ENCODE measurements around the gene REELD1.

Gene REELD1

DNA sequence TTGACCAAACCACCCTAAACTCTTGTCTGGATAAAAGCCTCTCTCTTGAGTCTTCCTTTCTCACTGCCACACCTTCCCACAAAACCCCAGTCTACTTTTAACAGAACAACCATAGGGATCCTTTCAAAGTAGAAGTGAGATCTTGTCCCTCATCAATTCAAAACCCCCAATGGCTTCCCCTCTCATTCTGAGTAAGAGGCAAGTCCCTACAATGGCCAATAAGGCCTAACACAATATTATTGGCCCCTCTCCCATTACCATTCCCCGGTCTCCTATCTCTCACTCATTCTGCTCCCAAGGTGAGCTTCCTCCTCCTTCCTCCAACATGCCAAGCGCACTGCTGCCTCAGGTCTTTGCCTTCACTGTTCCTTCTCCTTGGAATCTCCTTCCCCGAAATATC is 57.1 kb downstream of the REELD1 start:
- DNase-seq, result no peak

DNA sequence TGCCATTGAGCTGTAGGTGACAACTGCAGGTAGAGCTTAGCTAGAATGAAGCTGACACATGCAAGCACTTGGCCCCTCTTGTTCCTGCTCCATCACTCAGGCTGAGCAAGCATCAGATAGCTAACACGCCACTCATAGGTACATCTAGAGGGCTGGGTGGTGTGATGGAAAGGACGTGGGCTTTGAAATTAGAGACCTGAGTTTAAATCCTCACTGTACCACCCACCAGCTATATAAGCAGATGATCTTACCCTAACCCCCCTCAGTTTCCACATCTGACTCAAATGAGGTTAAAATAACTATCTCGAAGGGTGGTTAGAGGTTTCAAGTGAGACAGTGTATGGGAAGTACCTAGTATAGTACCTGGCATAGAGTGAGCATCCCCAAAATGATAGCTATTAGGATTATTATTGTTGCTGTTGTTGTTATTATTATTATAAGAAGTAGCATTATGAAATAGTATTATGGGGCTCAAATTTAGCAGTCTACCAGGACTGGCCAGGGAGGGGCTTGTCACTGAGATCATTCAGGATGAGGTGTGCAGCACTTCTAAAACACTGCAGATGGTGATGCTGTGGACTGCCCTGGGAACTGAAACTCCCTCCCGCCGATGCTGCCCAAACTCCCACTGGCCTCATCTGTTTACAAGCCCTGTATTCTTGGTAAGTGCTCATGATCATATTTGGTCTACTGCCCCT is 59.0 kb downstream of the REELD1 start:
- no peak for DNase-seq

DNA sequence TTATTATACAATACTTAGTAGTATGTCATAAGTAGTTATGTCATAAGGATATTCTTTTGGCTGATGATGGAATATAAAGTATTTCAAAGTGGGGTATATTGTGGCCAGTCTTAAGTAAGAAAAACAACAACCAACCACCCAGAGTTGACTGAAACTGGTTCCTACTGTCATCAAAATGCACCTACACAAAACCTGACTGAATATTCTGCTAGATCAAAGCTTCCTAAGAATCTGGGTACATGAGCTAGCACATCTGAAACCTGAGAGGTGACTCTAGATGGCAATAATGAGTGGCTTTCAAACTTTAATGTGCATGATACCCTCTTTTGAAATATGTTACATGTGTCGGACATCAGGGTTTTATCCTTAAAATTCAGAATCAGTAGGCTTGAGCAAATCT is 60.4 kb downstream of the REELD1 start:
- no peak for DNase-seq

- no peak for DNase-seq
Observed at GRCh38 chr4:146275370-146275769, 61.0 kb downstream of the REELD1 start.

DNA sequence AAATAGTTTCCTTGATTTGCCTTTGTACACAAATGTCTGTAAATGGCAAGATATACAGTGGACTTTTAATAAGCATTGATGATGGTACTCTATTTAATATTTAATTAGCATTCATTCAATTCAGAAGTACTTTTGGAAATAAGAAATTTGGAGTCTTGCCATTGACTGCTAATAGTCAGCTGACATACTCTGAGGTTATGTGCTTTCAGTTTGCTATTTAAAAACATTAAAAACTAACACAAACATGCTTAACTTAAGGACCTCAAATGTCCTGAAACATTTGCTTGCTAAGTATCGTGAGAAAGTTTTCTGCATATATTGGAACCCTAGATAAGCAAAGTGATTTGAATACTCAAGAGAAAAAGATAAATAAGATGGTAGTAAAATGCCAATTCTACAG is 64.6 kb downstream of the REELD1 start:
- DNase-seq, result no peak

Measured in NCI-H2081 treated with DMSO at 0.1 percent for 48 hours (cell line).